ENCODE measurements around the gene SLC9C1.
"Not testable (repeated sequence)": the region's sequence is repeated elsewhere in the genome, so short reads cannot be mapped to it uniquely, and the experiment has no call there.

The SLC9C1 gene

DNA sequence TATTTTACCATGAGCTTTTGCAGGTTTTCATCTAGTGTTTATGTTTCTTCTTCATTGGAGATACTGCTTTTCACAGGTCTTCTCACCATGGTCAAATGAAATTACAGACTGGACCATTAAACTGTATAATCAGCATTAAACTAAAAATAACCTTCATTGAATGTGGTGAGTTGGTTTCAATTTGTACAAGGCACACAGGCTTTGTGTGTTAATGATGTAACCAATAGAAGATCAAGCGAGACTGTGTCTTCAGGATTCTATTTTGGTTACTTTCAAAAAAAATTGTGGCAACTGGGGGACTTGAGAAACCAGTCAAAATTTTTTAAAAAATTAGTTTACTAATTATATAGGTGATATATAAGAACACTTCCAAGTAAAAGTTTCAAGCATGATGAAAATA is 106.7 kb downstream of the SLC9C1 start:
- no peak for DNase-seq (ENCODE audit: low read depth)

GRCh38 chr3:112185423-112186035 is 108.5 kb downstream of the SLC9C1 start:
- not testable (repeated sequence) for DNase-seq (ENCODE audit: low read depth)

DNA sequence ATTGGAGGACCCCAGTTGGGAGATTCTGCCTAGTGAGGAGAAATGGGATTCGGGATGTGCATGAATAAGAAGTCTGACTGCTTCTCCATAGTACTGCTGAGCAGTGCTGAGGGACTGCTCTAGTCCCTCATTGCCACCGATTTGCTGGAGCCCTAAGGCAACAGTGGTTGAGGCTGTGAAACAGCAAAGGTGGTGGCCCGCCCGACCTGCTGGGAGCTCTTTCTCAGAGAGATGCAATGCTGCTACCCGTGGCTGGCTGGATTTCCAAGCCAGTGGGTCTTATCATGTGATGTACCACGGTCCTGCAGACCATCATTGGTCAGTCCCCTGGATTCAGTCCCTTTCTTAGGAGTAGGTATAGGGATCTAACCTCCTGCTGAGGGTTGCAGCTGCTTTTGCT is 118.4 kb downstream of the SLC9C1 start:
- DNase-seq (ENCODE audit: low read depth), result no peak

DNA sequence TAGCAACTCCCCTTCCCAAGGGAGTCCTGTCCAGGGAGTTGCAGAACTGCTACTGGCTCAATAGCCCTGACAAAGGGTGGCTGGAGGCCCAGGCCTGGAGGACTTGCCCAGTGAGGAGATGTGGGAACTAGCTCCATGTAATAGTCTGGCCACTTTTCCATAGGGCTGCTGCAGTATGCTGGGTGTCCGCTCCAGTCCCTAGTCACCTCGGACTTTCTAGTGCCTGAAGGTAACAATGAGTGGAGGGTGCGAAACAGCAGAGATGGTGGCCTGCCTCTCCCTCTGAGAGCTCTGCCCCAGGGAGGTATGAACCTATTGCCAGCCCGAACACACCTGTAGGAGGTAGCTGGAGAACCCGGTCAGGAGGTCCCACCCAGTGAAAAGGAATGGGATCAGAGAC is 119.0 kb downstream of the SLC9C1 start:
- DNase-seq (ENCODE audit: low read depth), result no peak

GRCh38 chr3:112171144-112171543 is 122.9 kb downstream of the SLC9C1 start:
- no peak for DNase-seq (ENCODE audit: low read depth)

DNA sequence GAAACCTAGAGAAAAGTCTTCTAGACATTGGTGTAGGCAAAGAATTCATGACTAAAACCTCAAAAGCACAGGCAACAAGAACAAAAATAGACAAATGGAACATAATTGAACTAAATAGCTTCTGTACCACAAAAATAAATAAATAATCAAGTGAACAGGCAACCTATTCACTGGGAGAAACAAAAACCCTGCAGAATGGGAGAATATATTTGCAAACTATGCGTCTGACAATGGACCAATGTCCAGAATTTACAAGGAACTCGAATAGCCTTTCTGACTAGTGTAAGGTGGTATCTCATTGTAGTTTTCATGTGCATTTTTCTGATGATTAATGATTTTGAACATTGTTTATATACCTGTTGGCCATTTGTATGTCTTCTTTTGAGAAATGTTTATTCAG is 124.0 kb downstream of the SLC9C1 start:
- no peak for DNase-seq (ENCODE audit: low read depth)

DNA sequence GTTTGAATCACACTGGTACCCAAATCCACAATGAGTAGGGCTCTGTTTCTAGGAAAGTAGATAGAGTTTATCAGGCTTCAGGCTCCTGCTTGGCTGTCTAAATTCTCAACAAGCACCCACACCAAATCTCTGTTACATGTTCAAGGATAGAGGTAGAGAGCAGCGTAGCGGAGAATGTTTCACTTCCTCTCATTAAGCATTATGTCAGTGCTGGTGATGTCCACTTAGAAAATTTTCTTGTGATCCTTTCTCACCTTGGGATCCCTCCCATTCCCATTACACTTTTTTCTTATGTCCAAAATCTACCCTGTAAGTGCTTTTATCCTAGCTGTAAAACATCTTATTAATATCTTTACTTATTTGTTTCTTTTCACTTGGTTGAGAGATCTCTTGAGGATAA is 126.3 kb downstream of the SLC9C1 start:
- no peak for DNase-seq (ENCODE audit: low read depth)

DNA sequence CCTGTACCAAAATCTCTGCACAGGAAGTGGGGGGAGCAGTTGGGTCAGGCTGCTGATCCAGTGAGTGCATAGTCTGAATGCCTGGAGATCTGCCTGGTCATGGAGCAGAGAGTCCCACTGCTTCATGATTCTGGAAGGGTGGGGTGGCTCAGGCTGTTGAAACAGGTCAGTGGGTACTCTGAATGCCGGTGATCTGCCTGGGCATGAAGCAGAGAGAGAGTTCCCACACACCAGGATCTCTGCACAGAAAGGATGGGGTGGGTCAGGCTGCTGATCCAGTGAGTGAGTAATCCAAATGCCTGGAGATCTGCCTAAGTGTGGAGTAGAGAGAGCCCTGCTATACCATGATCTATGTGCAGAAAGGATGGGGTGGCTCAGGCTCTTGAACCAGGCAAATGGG is 144.9 kb downstream of the SLC9C1 start:
- DNase-seq (ENCODE audit: low read depth), result no peak

DNA sequence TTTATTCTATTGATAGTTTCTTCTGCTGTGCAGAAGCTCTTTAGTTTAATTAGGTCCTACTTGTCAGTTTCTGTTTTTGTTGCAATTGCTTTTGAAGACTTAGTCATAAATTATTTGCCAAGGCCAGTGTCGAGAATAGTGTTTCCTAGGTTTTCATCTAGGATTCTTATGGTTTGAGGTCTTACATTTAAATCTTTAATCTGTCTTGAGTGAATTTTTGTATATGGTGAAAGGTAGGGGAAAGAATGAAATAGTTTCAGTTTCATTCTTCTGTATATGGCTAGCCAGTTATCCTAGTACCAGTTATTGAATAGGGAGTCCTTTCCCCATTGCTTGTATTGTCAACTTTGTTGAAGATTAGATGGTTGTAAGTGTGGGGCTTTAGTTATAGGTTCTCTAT is 150.3 kb downstream of the SLC9C1 start:
- no peak for DNase-seq (ENCODE audit: low read depth)

GRCh38 chr3:112143251-112143650 is 150.8 kb downstream of the SLC9C1 start:
- no peak for DNase-seq (ENCODE audit: low read depth)

- DNase-seq (ENCODE audit: low read depth), result no peak
Observed at GRCh38 chr3:112141293-112141692, 152.7 kb downstream of the SLC9C1 start.

DNA sequence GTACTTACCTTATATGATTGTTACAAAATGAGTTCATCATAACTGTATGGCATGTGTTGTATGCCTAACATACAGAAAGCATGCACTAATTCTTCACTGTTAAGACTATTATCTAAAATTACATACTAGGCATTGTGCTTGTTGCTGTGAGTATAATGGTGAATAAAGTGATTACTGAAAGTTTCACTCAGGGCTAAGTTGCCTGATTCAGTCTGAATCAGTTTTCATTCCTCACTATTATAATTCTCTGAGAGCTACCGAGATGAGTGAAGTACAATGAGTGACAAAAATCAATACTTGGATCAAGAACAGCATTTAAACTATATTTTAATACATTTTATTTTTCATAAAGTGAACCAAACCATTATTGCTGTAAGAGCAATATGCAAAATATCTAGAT is 153.4 kb downstream of the SLC9C1 start:
- DNase-seq (ENCODE audit: low read depth), result no peak

- DNase-seq (ENCODE audit: low read depth), result no peak
Observed at GRCh38 chr3:112138219-112138969, 155.6 kb downstream of the SLC9C1 start.

DNA sequence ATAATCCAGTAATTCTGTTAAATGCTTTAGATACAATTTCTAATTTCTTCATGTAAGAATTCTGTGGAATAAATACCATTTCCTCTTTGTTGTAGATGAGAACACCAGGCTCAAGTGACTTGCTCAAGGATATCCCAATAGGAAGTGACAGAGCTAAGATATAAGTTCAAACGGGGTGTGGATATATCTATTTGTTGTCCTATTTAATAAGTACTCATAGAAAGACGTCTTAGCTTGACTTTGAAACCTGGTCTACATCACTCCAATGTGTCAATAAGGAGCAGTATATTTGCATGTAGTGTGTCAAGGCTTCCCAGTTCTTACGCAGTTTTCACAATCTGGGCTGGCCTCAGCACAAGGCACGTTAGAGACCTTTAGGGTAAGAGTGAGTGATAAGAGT is 156.2 kb downstream of the SLC9C1 start:
- no peak for DNase-seq (ENCODE audit: low read depth)

DNA sequence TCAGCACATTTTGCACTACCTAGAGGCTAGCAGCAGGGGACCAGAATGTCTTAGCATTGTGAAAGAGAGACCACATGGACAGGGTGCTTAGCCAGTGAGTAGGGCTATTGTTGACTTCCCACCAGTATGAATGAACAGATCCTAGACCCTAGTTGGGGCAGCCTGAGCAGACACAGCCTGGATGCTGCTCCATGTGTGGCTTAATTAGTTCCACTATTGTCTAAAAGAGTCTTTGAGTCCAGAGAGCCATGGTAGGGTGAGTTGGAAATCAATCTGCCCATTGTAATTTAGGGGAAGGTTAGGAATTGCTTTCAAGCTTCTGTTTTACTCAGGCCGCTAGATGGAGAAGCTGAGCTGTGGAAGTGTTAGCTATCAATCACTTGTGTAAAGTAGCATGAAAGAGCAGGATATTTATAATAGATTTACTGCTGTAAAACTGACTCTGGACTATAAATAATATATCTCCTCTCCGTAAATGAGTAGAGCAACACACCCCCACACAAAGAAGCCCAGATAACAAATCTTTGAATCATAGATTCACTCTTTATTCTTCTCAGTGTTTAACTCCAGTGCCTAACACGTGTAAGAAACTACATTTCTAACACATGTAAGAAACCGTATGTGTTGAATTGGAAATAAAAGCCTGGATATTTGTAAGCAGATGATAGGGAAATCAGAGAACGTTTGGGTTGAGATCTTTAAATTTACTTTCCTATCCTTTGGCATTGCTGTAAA is 156.9 kb downstream of the SLC9C1 start:
- DNase-seq (ENCODE audit: low read depth), result no peak

DNA sequence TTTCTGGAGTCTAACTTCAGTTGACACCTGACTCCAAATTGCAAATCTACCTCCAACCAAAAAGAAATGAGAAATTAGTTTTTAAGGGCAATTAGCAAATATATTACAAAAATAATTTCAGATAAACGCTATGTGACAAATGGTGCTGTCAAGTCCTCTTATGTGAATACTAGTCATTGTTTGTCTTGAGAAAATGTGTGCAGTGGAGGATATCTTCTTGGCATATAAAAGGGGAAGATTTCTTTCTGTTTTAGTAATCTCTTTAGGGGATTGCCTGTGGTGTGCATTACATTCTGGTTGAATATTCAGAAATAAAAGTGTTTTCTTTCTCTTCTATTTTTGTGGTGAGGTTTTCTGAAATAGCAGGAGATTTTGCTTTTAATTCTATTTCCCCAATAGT is 158.0 kb downstream of the SLC9C1 start:
- DNase-seq (ENCODE audit: low read depth), result no peak

DNA sequence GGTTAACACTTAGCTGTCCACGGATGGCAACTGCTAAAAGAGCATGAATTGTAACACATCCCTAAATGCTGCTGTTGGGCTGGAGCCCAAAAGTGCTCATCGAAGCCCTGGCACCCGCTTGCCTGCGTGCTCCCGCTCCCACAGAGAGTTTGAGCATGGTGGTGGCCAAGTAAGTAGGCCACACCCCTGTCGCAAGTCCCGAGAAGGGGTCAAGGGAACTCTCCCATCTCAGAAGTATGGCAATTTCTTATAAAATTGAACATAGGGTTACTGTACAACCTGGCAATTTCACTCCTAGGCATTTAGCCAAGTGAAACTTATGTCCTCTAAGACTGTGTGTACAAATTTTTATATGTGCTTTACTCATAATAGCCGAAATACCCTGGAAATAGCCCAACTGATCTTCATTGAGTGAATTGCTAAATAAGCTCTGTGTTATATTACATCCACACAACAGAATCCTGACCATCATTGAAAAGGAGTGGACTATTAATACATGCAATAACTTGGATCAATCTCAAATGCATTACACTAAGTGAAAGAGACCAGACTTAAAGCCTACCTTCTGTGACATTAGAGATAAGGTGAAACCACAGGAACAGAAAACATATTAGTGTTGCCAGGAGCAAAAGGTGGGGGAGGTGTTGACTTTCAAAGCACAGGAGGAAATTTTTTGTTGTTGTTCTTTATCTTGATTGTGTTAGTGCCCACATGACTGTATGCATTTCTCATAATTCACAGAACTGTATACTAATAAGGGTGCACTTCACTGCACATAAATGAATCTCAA is 159.5 kb downstream of the SLC9C1 start:
- DNase-seq (ENCODE audit: low read depth), result no peak

DNA sequence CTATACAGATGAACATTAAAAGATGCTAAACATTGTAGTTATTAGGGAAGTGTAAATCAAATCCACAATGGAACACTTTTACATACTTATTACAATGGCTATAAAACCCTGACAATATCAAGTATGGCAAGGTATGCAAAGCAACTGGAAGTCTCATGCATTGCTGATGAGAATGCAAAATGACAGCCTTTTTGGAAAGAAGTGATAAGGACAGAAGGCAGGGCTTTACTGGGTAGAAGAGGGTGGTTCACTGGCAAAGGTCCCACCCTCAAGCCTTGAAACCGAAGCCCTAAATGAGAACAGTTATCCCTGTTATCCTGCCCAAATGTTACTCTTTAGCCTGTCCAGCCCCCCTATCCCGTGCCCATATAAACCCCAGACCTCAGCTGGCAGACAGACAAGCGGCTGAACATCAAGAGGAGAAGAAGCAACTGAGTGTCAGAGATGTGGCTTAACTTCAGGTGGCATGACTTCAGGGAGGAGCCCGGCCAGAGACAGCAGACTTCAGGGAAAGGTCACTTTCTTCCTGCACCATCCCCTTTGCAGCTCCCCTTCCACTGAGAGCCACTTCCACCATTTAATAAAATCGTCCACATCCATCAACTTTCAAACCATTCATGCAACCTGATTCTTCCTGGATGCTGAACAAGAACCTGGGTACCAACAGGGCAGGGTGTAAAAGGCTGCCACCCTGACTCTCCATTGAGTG is 160.2 kb downstream of the SLC9C1 start:
- DNase-seq (ENCODE audit: low read depth), result no peak

DNA sequence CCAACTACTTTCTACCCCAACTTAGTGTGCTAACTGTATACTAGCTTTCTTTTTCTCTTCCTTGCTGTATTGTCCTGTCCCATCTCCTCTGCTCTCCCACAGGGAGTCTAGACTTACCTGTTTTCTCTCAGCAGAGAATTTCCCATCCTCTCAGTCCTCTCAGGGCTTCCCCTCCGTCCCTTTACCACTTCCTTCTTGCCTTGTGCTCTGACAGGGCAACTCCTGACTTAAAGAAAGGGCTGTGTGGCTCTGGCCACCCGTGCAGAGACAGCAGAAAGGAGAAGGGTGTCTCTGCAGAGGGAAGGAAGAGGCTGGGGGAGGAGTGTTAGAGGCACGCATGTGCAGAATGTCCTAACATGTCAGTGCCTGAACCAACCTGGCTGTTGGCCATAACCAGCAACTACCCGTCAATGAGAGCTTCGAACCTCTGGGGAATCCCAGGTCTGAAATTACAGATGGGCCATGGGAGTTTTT is 161.0 kb downstream of the SLC9C1 start, which contains the start of gene GCSAM:
GCSAM (minus strand) TSS at position 274 of the 474 bp plus-strand sequence; CDS start at position 146, 128 bp downstream.
- no peak for DNase-seq (ENCODE audit: low read depth)

GRCh38 chr3:112132554-112132953 is 161.5 kb downstream of the SLC9C1 start:
- no peak for DNase-seq (ENCODE audit: low read depth)

GRCh38 chr3:112132088-112132487 is 161.9 kb downstream of the SLC9C1 start:
- DNase-seq (ENCODE audit: low read depth), result no peak

- no peak for DNase-seq (ENCODE audit: low read depth)
Observed at GRCh38 chr3:112131111-112131510, 162.9 kb downstream of the SLC9C1 start.
